Caco-2 (cell line): ENCODE results near the gene MSH2. TPM values are rescaled to one million over a fixed set of nuclear protein-coding genes. Genes with fewer than 3 reads are reported as not detected.

Experiments
- BruUV-seq: library from RNA; stranded (reverse); fragments of 400-500 nt; replicated peaks from 2 replicates; lab custom pipeline; 2021; lab: Mats Ljungman, UMichigan
- CTCF ChIA-PET: fragments of 300-600 bp; sonication (Branson Sonifier 250); formaldehyde crosslinking; loops from one replicate; lab custom pipeline; 2022; ENCODE audit warnings: antibody characterized with exemption; lab: Charles Lee
- POLR2A ChIA-PET: fragments of 300-600 bp; sonication (Branson Sonifier 250); formaldehyde crosslinking; loops from one replicate; lab custom pipeline; 2022; ENCODE audit warnings: antibody characterized with exemption; lab: Charles Lee
- DNase-seq, 2 experiments: peaks; one replicate each; pipeline versions ENCODE4 v3.0.0 to v3.0.0-alpha.2; 2020 to 2022
- H3K27me3 ChIP-seq: replicated peaks from 2 replicates; pipeline ENCODE4 v1.6.0; 2011; ENCODE audit warnings: low read length; ENCODE audit not compliant: control insufficient read depth, insufficient read depth
- H3K36me3 ChIP-seq: 2 replicates; pipeline ENCODE4 v1.5.1; 2011; ENCODE audit warnings: low read length; ENCODE audit not compliant: control insufficient read depth, insufficient read depth
- H3K4me1 ChIP-seq: fragments of 250-450 bp; sonication (Bioruptor Pico); 2 replicates; pipeline ENCODE4 v1.5.1; 2020; ENCODE audit warnings: mild to moderate bottlenecking
- H3K4me3 ChIP-seq: 2 replicates; pipeline ENCODE4 v1.5.1; 2011; ENCODE audit warnings: low read depth, mild to moderate bottlenecking, control low read depth, low read length
- H3K9me3 ChIP-seq: fragments of 250-450 bp; sonication (Bioruptor Pico); 2 replicates; pipeline ENCODE4 v1.5.1; 2020; ENCODE audit warnings: mild to moderate bottlenecking, moderate library complexity
- H3K27ac Mint-ChIP-seq: one replicate; pipeline ENCODE4 v1.8.0; 2022; ENCODE audit warnings: mixed read lengths; ENCODE audit not compliant: unreplicated experiment
- H3K27me3 Mint-ChIP-seq: one replicate; pipeline ENCODE4 v1.8.0; 2022; ENCODE audit warnings: mixed read lengths; ENCODE audit not compliant: insufficient read depth, unreplicated experiment
- H3K36me3 Mint-ChIP-seq: one replicate; pipeline ENCODE4 v1.8.0; 2022; ENCODE audit warnings: mild to moderate bottlenecking, mixed read lengths; ENCODE audit not compliant: insufficient read depth, unreplicated experiment
- H3K4me1 Mint-ChIP-seq: one replicate; pipeline ENCODE4 v1.8.0; 2022; ENCODE audit warnings: low read depth, mixed read lengths; ENCODE audit not compliant: unreplicated experiment
- H3K4me3 Mint-ChIP-seq: one replicate; pipeline ENCODE4 v1.8.0; 2022; ENCODE audit warnings: mild to moderate bottlenecking, moderate library complexity, mixed read lengths; ENCODE audit not compliant: unreplicated experiment
- H3K9me3 Mint-ChIP-seq: one replicate; pipeline ENCODE4 v1.8.0; 2022; ENCODE audit warnings: mixed read lengths; ENCODE audit not compliant: unreplicated experiment
- CTCF ChIP-seq, 2 experiments: fragments of 200-600 bp in 1 of 2; IDR thresholded peaks; 1 replicate in 1 of 2; 2 replicates in 1 of 2; pipeline versions ENCODE4 v1.5.1 to v1.8.0; 2011 to 2022; ENCODE audit warnings: antibody characterized with exemption in 1 of 2, control low read depth in 1 of 2, inconsistent platforms in 1 of 2, low read depth in 1 of 2, low read length in 1 of 2, mild to moderate bottlenecking in 1 of 2, moderate library complexity in 1 of 2; ENCODE audit not compliant: insufficient read depth in 1 of 2, severe bottlenecking in 1 of 2, unreplicated experiment in 1 of 2
- intact Hi-C: fragments of 100-400 bp; cut with micrococcal nuclease; formaldehyde crosslinking; loops from one replicate; pipeline ENCODE4 v1.10.0; 2022; ENCODE audit not compliant: unreplicated experiment
- total RNA-seq: library from RNA; stranded (reverse); gene quantifications from 2 replicates; pipeline ENCODE4 v1.2.3, GENCODE V29; 2022

The MSH2 gene
- total RNA-seq, 1 experiment from 2014 or later: 72.5 TPM

DNA sequence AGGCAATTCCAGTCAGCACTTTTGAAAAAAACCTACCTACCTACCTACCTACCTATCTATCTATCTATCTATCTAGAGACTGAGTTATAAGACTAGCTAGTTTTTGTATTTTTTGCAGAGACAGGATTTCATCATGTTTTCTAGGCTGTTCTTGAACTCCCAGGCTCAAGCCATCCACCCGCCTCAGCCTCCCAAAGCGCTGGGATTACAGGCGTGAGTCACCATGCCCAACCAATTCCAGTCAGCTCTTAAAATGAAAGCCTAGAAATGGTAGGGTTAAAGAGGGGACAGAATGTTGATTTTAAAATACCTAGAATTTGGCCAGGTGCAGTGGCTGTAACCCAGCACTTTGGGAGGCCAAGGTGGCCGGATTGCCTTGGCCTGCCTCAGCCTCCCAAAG, 19.1 kb downstream of the MSH2 start:
- peaks cover 80% of the 10 kb centered on the region for H3K36me3 Mint-ChIP-seq
- no TSS peak for BruUV-seq
- H3K4me3 ChIP-seq: no peak overlapping the region

GRCh38 chr2:47422560-47422959, 19.6 kb downstream of the MSH2 start:
- intact Hi-C loops: no loop called here
- Histone ChIP-seq H3K36me3 (peaks cover 1% of the 10 kb centered on the region; the same call in 1 of the 2 replicates), H3K9me3 (no peaks in the 10 kb centered on the region), H3K4me3 (no peak overlapping the region), H3K4me1 (no peaks in the 10 kb centered on the region), H3K27me3 (no peaks in the 10 kb centered on the region)
- no peak for DNase-seq
- TF ChIP-seq CTCF (IDR thresholded peaks at IDR 0.05; ENCODE audit: insufficient read depth in 1 of 2, low read depth in 1 of 2, low read length in 1 of 2, severe bottlenecking in 1 of 2, unreplicated experiment in 1 of 2): no peak
- no peaks in the 10 kb centered on the region for H3K4me1 Mint-ChIP-seq
- CTCF ChIA-PET: no interaction called here
- no peaks in the 10 kb centered on the region for H3K9me3 Mint-ChIP-seq
- BruUV-seq: no TSS peak
- peaks cover 78% of the 10 kb centered on the region for H3K36me3 Mint-ChIP-seq
- H3K27me3 Mint-ChIP-seq: no peaks in the 10 kb centered on the region
- POLR2A ChIA-PET: no interaction called here
- no peak overlapping the region for H3K27ac Mint-ChIP-seq
- H3K4me3 Mint-ChIP-seq: no peak overlapping the region

More for the DNA sequence above, 19.1 kb downstream of the MSH2 start:
- POLR2A ChIA-PET: no interaction called here
- H3K4me3 Mint-ChIP-seq: no peak overlapping the region
- Histone ChIP-seq H3K4me1 (no peaks in the 10 kb centered on the region), H3K9me3 (no peaks in the 10 kb centered on the region), H3K27me3 (no peaks in the 10 kb centered on the region), H3K36me3 (peaks cover 1% of the 10 kb centered on the region; the same call in 1 of the 2 replicates)
- no peaks in the 10 kb centered on the region for H3K27me3 Mint-ChIP-seq
- TF ChIP-seq CTCF (IDR thresholded peaks at IDR 0.05; ENCODE audit: insufficient read depth in 1 of 2, low read depth in 1 of 2, low read length in 1 of 2, severe bottlenecking in 1 of 2, unreplicated experiment in 1 of 2): no peak
- no peak for DNase-seq
- H3K4me1 Mint-ChIP-seq: no peaks in the 10 kb centered on the region
- CTCF ChIA-PET: interaction anchor here (0.6 kb wide), 1 partner anchor 9 kb away, joined by 3 read pairs; no protein-coding TSS in a partner anchor
- intact Hi-C loops: no loop called here
- H3K27ac Mint-ChIP-seq: no peak overlapping the region
- H3K9me3 Mint-ChIP-seq: no peaks in the 10 kb centered on the region

GRCh38 chr2:47426786-47427185, 23.8 kb downstream of the MSH2 start:
- H3K9me3 Mint-ChIP-seq: peaks cover under 1% of the 10 kb centered on the region
- CTCF ChIA-PET: no interaction called here
- no peak overlapping the region for H3K4me3 Mint-ChIP-seq
- no peak for TF ChIP-seq CTCF (IDR thresholded peaks at IDR 0.05; ENCODE audit: insufficient read depth in 1 of 2, low read depth in 1 of 2, low read length in 1 of 2, severe bottlenecking in 1 of 2, unreplicated experiment in 1 of 2)
- no TSS peak for BruUV-seq
- no peaks in the 10 kb centered on the region for H3K27me3 Mint-ChIP-seq
- intact Hi-C loops: no loop called here
- Histone ChIP-seq H3K27me3 (no peaks in the 10 kb centered on the region), H3K4me1 (no peaks in the 10 kb centered on the region), H3K4me3 (no peak overlapping the region), H3K9me3 (no peaks in the 10 kb centered on the region), H3K36me3 (peaks cover 2% of the 10 kb centered on the region; the same call in 1 of the 2 replicates)
- POLR2A ChIA-PET: no interaction called here
- H3K27ac Mint-ChIP-seq: no peak overlapping the region
- H3K4me1 Mint-ChIP-seq: no peaks in the 10 kb centered on the region
- no peak for DNase-seq
- H3K36me3 Mint-ChIP-seq: peaks cover 85% of the 10 kb centered on the region
